ENCODE measurements around the gene PTDSS2. TPM values are rescaled to one million over a fixed set of nuclear protein-coding genes. Genes with fewer than 3 reads are reported as not detected.

Gene PTDSS2
- total RNA-seq, 1 donor from 2014 or later: 50.4 TPM

DNA sequence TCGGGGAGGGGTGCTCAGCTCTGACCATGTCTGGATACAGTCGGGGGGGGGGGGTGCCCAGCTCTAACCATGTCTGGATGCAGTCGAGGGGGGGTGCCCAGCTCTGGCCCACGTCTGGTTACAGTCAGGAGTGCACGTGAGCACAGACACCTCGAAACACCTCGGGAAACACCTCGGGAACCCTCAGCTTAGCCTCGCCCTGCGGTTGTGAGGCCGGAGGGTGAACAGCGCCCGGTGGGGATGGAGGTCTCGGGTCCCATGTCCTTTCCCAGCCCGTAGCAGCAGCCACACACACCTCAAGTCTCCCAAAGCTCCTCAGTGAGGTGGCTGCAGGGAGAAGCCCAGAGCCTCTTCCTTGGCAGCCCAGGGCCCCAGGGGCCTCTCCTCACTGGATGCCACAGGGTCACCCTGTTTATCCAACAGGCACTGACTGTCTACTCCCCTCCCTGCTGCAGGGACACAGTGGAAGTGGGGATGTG, 37.4 kb upstream of the PTDSS2 start:
- no peak overlapping the region for H3K27ac Mint-ChIP-seq
- H3K4me1 Mint-ChIP-seq (ENCODE audit: low read depth): peaks cover 9% of the 10 kb centered on the region
- TF ChIP-seq, protein P1, sequence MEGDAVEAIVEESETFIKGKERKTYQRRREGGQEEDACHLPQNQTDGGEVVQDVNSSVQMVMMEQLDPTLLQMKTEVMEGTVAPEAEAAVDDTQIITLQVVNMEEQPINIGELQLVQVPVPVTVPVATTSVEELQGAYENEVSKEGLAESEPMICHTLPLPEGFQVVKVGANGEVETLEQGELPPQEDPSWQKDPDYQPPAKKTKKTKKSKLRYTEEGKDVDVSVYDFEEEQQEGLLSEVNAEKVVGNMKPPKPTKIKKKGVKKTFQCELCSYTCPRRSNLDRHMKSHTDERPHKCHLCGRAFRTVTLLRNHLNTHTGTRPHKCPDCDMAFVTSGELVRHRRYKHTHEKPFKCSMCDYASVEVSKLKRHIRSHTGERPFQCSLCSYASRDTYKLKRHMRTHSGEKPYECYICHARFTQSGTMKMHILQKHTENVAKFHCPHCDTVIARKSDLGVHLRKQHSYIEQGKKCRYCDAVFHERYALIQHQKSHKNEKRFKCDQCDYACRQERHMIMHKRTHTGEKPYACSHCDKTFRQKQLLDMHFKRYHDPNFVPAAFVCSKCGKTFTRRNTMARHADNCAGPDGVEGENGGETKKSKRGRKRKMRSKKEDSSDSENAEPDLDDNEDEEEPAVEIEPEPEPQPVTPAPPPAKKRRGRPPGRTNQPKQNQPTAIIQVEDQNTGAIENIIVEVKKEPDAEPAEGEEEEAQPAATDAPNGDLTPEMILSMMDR (IDR thresholded peaks at IDR 0.05; ENCODE audit: unreplicated experiment): no peak
- no peak overlapping the region for H3K4me3 Mint-ChIP-seq (ENCODE audit: low read depth)
- H3K9me3 Mint-ChIP-seq (ENCODE audit: low read depth): no peaks in the 10 kb centered on the region
- H3K27me3 Mint-ChIP-seq: peaks cover under 1% of the 10 kb centered on the region
- no peaks in the 10 kb centered on the region for H3K36me3 Mint-ChIP-seq (ENCODE audit: insufficient read depth)
- no peak for DNase-seq (ENCODE audit: low spot score, unreplicated experiment)

DNA sequence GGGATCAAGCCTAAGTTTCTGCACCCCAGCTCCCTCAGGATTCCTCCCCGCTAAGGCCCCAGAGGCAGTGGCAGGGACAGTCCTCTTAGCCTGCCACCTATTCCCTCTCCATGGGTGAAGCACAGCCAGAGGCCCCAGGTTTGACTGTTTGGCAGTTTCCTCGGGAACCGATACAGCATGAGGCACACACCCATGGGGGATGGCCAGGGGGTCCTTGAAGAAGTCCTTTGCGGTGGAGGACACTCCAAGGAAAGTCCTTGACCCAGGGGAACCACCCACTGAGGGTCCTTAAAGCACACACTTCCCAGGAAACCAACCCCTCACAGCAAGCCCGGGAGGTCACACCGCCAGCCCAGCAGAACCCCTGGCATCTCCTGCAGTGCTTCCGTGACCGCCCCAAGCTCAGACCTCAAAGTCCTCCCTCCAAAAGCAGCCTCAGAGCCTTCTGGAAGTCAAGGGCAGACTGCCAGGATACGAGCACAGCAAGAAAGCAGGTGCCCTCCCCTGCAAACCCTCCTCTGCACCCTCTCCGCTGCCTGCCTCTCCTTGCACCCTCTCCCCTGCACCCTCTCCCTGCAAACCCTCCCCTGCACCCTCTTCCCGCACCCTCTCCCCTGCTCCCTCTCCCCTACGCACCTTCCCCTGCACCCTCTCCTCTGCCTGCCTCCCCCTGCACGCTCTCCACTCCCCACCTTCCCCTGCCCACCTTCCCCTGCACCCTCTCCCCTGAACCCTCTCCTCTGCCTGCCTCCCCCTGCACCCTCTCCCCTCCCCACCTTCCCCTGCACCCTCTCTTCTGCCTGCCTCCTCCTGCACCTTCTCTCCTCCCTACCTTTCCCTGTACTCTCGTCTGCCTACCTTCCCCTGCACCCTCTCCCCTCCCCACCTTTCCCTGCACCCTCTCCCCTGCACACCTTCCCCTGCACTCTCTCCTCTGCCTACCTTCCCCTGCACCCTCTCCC, 36.7 kb upstream of the PTDSS2 start:
- TF ChIP-seq, protein P1 (IDR thresholded peaks at IDR 0.05; ENCODE audit: unreplicated experiment): no peak
- Mint-ChIP-seq H3K9me3 (ENCODE audit: low read depth) (no peaks in the 10 kb centered on the region), H3K27ac (no peak overlapping the region), H3K27me3 (peaks cover 4% of the 10 kb centered on the region), H3K4me3 (ENCODE audit: low read depth) (no peak overlapping the region), H3K36me3 (ENCODE audit: insufficient read depth) (no peaks in the 10 kb centered on the region), H3K4me1 (ENCODE audit: low read depth) (peaks cover 10% of the 10 kb centered on the region)
- no peak for DNase-seq (ENCODE audit: low spot score, unreplicated experiment)

DNA sequence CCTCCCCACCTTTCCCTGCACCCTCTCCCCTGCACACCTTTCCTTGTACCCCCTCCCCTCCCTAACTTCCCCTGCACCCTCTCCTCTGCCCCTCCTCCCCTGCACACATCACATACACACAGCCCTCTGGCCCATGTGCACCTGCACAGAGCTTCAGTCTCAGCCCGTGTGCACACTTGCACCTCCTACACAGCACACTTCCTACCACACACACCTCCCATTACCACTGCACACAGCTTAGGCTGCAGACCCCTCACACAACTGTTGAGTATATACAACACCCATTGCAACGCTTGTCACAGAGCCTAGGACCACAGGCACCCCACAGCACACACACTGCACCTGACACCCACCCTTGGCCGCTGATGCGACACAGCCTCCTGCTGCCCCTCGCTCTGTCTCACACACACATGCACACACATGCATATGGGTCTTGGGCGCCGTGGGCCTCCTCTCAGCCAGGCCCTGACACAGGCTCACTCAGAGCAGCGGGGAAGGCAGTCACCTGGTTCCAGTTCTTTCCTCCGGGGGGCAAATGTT, 35.7 kb upstream of the PTDSS2 start:
- Mint-ChIP-seq H3K27ac (no peak overlapping the region), H3K9me3 (ENCODE audit: low read depth) (no peaks in the 10 kb centered on the region), H3K36me3 (ENCODE audit: insufficient read depth) (no peaks in the 10 kb centered on the region), H3K4me1 (ENCODE audit: low read depth) (peaks cover 10% of the 10 kb centered on the region), H3K4me3 (ENCODE audit: low read depth) (peak overlapping the region; percentile 24), H3K27me3 (peaks cover 8% of the 10 kb centered on the region)
- DNase-seq (ENCODE audit: low spot score, unreplicated experiment): no peak
- TF ChIP-seq, protein P1 (IDR thresholded peaks at IDR 0.05; ENCODE audit: unreplicated experiment): no peak

DNA sequence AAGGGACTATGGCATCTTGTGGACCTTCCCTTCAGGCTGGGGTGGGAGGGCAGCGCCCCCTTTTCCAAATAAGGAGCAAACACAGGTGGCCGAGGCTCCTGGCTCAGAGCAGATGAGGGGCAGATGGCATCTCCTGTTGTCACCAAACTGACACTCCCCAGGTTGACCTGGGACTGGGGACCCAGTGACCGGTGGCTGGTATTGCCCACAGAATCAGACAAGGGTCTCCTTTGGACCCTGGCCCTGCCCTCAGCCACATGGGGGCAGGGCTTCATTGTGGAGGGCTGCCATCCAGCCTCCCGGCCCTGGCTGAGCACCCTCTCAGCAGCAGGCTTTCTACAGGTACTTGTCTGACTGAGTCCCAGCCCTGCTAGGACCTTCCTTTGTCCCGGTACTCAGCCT, 34.4 kb upstream of the PTDSS2 start:
- Mint-ChIP-seq H3K9me3 (ENCODE audit: low read depth) (no peaks in the 10 kb centered on the region), H3K27ac (no peak overlapping the region), H3K4me1 (ENCODE audit: low read depth) (peaks cover 7% of the 10 kb centered on the region), H3K27me3 (peaks cover 8% of the 10 kb centered on the region), H3K4me3 (ENCODE audit: low read depth) (peak overlapping the region; percentile 77), H3K36me3 (ENCODE audit: insufficient read depth) (no peaks in the 10 kb centered on the region)
- TF ChIP-seq, protein P1 (IDR thresholded peaks at IDR 0.05; ENCODE audit: unreplicated experiment): no peak
- no peak for DNase-seq (ENCODE audit: low spot score, unreplicated experiment)

DNA sequence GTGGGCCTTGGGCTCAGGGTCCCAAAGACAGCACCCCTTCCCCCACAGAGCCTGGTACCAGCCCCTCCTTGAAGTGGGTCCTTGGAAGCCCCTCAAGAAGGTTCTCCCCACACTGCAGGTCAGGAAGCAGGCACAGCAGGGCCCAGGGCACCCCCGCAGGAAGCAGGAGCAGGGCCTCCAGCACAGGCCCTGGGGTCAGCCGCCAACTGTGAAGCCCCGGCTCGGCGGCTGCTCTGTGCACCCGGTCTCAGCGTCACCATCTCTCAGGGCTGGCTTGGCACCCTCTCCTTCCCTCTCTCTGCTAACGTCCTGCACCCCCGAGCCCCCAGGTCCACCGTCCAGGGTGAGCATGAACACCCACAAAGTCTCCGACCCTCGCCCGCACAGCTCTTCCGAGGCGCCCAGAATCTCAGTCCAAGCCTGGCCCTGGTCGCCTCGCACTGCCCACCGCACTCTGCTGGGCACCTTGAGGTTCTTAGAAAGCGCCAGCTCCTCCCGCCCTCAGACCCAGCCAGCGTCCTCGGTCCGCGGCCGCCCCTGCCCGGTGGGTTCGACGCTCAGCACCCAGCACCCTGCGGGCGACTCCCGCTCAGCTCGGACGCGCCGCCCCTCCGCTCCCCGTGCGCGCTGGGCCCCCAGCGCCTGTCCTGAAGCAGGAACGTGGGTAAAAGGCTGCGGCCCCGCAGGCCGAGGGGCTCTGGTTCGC, 33.9 kb upstream of the PTDSS2 start:
- H3K27ac Mint-ChIP-seq: no peak overlapping the region
- no peaks in the 10 kb centered on the region for H3K36me3 Mint-ChIP-seq (ENCODE audit: insufficient read depth)
- H3K4me1 Mint-ChIP-seq (ENCODE audit: low read depth): peaks cover 7% of the 10 kb centered on the region
- TF ChIP-seq, protein P1 (IDR thresholded peaks at IDR 0.05; ENCODE audit: unreplicated experiment): no peak
- H3K4me3 Mint-ChIP-seq (ENCODE audit: low read depth): peak overlapping the region; percentile 77
- DNase-seq (ENCODE audit: low spot score, unreplicated experiment): no peak
- H3K27me3 Mint-ChIP-seq: peaks cover 8% of the 10 kb centered on the region
- H3K9me3 Mint-ChIP-seq (ENCODE audit: low read depth): no peaks in the 10 kb centered on the region
